ENCODE data around the gene PRC1. TPM values are rescaled to one million over a fixed set of nuclear protein-coding genes. Genes with fewer than 3 reads are reported as not detected.

Gene PRC1
- total RNA-seq, 4 donors from 2014 or later, result 12.1 to 31.0 (median 14.9) TPM

DNA sequence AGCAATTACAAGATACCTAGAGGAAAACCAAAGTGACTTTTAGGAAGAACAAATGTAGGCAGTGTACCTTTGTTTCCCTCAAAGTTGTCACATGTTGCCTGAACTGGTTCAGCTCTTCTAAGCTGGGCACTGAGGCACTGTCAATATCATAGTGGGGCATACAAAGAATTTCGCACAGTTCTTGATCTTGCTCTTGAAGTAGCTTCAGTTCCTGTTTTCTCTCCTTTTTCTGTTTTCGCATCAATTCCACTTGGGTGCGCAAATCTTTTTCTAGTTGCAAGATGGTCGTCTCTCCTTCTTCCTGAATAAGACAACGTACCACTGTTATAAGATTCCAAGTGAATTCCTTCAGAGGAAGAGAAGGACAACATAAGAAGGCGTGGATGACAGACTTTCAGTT lies 12.7 kb downstream of the PRC1 start:
- WGBS, 2 donors, result 82 to 91% methylated on average over 6 of the region's 6 CpGs

GRCh38 chr15:90979582-90979981 lies 14.8 kb downstream of the PRC1 start:
- Histone ChIP-seq H3K9me3 (no peaks in the 10 kb centered on the region), H3K27me3 (no peaks in the 10 kb centered on the region), H3K4me3 (no peak overlapping the region), H3K27ac (no peak overlapping the region), H3K36me3 (peaks cover 0 to 67% (median 0%) of the 10 kb centered on the region in 3 donors), H3K4me1 (no peaks in the 10 kb centered on the region)
- no peak for TF ChIP-seq POLR2A (IDR thresholded peaks at IDR 0.05)
- TF ChIP-seq, protein P1, sequence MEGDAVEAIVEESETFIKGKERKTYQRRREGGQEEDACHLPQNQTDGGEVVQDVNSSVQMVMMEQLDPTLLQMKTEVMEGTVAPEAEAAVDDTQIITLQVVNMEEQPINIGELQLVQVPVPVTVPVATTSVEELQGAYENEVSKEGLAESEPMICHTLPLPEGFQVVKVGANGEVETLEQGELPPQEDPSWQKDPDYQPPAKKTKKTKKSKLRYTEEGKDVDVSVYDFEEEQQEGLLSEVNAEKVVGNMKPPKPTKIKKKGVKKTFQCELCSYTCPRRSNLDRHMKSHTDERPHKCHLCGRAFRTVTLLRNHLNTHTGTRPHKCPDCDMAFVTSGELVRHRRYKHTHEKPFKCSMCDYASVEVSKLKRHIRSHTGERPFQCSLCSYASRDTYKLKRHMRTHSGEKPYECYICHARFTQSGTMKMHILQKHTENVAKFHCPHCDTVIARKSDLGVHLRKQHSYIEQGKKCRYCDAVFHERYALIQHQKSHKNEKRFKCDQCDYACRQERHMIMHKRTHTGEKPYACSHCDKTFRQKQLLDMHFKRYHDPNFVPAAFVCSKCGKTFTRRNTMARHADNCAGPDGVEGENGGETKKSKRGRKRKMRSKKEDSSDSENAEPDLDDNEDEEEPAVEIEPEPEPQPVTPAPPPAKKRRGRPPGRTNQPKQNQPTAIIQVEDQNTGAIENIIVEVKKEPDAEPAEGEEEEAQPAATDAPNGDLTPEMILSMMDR (IDR thresholded peaks at IDR 0.05), result no peak
- TF ChIP-seq EP300 (IDR thresholded peaks at IDR 0.05), result no peak
- 29 to 50% methylated on average over 1 of the region's 1 CpG for WGBS, 2 donors
- no peak for DNase-seq (ENCODE audit: low spot score in 2 of 2)

More for the DNA sequence above, 12.7 kb downstream of the PRC1 start:
- no peak overlapping the region for H3K4me3 ChIP-seq
- no peak for DNase-seq (ENCODE audit: low spot score in 2 of 2)
- H3K27me3 ChIP-seq, result no peaks in the 10 kb centered on the region
- TF ChIP-seq POLR2A (IDR thresholded peaks at IDR 0.05) (no peak), EP300 (IDR thresholded peaks at IDR 0.05) (no peak)
- TF ChIP-seq, protein P1 (IDR thresholded peaks at IDR 0.05), result no peak
- no peak overlapping the region for H3K27ac ChIP-seq
- H3K4me1 ChIP-seq, result no peaks in the 10 kb centered on the region
- H3K9me3 ChIP-seq, result no peaks in the 10 kb centered on the region
- H3K36me3 ChIP-seq, result peaks cover 0 to 55% (median 0%) of the 10 kb centered on the region in 3 donors

GRCh38 chr15:90974216-90974615 lies 20.1 kb downstream of the PRC1 start:
- no peaks in the 10 kb centered on the region for H3K27me3 ChIP-seq
- H3K9me3 ChIP-seq, result no peaks in the 10 kb centered on the region
- H3K36me3 ChIP-seq, result peaks cover 0 to 40% (median 0%) of the 10 kb centered on the region in 3 donors
- 93 to 95% methylated on average over 21 of the region's 21 CpGs for WGBS, 2 donors
- H3K27ac ChIP-seq, result no peak overlapping the region
- no peak overlapping the region for H3K4me3 ChIP-seq
- TF ChIP-seq, protein P1 (IDR thresholded peaks at IDR 0.05), result no peak
- TF ChIP-seq POLR2A (IDR thresholded peaks at IDR 0.05) (no peak), EP300 (IDR thresholded peaks at IDR 0.05) (no peak)
- no peak for DNase-seq (ENCODE audit: low spot score in 2 of 2)
- no peaks in the 10 kb centered on the region for H3K4me1 ChIP-seq

- H3K27ac ChIP-seq, result no peak overlapping the region
- peaks cover 0 to 46% (median 0%) of the 10 kb centered on the region in 3 donors for H3K36me3 ChIP-seq
- no peaks in the 10 kb centered on the region for H3K27me3 ChIP-seq
- H3K4me1 ChIP-seq, result no peaks in the 10 kb centered on the region
- TF ChIP-seq EP300 (IDR thresholded peaks at IDR 0.05) (no peak), POLR2A (IDR thresholded peaks at IDR 0.05) (no peak)
- TF ChIP-seq, protein P1 (IDR thresholded peaks at IDR 0.05), result no peak
- DNase-seq (ENCODE audit: low spot score in 2 of 2), result no peak
- H3K9me3 ChIP-seq, result no peaks in the 10 kb centered on the region
- H3K4me3 ChIP-seq, result no peak overlapping the region
- WGBS, 2 donors, result 87 to 96% methylated on average over 5 of the region's 5 CpGs
Measured at GRCh38 chr15:90972133-90972532, 22.2 kb downstream of the PRC1 start.

DNA sequence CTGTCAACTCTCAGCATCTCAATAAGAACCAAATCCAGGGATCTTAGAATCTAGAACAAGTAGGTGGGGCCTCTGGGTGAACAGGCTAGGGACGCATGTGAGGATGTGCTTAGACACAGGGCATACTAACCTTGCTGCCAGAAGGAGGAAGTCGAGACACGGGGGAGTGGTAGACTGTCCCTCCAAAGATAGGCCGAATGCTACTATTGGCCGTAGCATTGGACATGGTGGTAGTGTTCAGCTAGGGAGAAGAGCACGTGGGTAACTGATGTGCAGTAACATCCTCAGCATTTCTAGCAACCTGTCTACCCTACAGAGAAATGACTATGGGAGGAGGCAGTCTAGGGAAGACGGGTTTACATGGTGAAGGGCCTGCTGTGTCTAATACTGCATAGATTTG lies 24.1 kb downstream of the PRC1 start:
- Histone ChIP-seq H3K4me1 (no peaks in the 10 kb centered on the region), H3K4me3 (no peak overlapping the region), H3K27me3 (no peaks in the 10 kb centered on the region), H3K27ac (no peak overlapping the region), H3K9me3 (no peaks in the 10 kb centered on the region), H3K36me3 (peaks cover 0 to 54% (median 0%) of the 10 kb centered on the region in 3 donors)
- TF ChIP-seq, protein P1 (IDR thresholded peaks at IDR 0.05), result no peak
- TF ChIP-seq POLR2A (IDR thresholded peaks at IDR 0.05) (no peak), EP300 (IDR thresholded peaks at IDR 0.05) (no peak)
- WGBS, 2 donors, result 96% methylated on average over 7 of the region's 7 CpGs
- no peak for DNase-seq (ENCODE audit: low spot score in 2 of 2)
